NT2/D1 (cell line): ENCODE measurements around the gene PHLDA1.

Experiments
- SUZ12 ChIP-seq: IDR thresholded peaks from 2 replicates; pipeline ENCODE4 v1.6.1; 2011; ENCODE audit not compliant: insufficient read length, insufficient read depth; ENCODE audit errors: extremely low read depth
- YY1 ChIP-seq: IDR thresholded peaks from 2 replicates; pipeline ENCODE4 v1.6.1; 2011; ENCODE audit not compliant: insufficient read length, insufficient read depth

DNA sequence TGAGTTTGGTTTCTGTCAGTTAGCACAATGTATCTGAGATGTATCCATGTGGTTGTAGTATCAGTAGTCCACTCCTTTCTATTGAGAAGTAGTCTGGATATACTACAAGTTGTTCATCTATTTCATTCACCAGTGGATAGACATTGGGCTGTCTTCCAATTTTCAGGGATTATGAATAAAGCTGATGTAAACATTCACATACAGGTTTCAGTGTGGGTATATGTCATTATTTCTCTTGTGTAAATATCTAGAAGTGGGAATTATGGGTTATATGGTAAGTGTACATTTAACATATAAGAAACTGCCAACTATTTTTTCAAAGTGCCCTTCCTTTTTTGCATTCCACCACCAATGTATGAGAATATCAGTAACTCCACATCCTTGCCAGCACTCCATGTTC, 35.9 kb downstream of the PHLDA1 start:
- TF ChIP-seq YY1 (no peak), SUZ12 (no peak)
